ENCODE measurements around the gene NABP1.

DNA sequence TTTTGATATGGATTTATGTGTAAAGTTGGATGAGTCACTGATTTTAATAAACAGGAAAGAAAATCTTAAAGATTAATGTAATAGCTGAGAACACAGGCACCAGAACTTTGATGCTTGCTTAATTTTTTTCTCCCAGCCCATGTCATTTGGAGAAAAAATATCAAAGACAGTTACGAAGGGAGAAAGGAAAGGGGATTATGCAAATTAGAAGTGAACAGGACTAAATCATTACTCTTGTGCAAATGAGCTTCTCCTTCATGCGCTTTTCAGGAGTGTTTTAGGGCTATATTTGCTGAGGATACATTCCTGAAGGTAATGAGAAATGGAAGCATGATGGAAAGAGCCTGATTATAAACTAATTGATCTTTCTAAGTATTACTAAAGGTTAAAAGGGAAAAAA is 28.9 kb downstream of the NABP1 start:
- no peak for TF ChIP-seq EP300 (IDR thresholded peaks at IDR 0.05; ENCODE audit: borderline replicate concordance in 1 of 2, control insufficient read depth in 1 of 2, low read depth in 2 of 2, low read length in 2 of 2)
- no peak for TF ChIP-seq MTA2 (IDR thresholded peaks at IDR 0.05; ENCODE audit: low read depth)
- TF ChIP-seq EZH2 (IDR thresholded peaks at IDR 0.05; ENCODE audit: borderline replicate concordance, control insufficient read depth, low read depth, low read length) = no peak
- no peak for TF ChIP-seq KDM1A (IDR thresholded peaks at IDR 0.05; ENCODE audit: borderline replicate concordance)
- no peak for TF ChIP-seq PAX5 (IDR thresholded peaks at IDR 0.05; ENCODE audit: borderline replicate concordance, low read depth, low read length)
- no peak for TF ChIP-seq ZNF274 (IDR thresholded peaks at IDR 0.05; ENCODE audit: insufficient read depth, insufficient read length)
- TF ChIP-seq, protein P1, sequence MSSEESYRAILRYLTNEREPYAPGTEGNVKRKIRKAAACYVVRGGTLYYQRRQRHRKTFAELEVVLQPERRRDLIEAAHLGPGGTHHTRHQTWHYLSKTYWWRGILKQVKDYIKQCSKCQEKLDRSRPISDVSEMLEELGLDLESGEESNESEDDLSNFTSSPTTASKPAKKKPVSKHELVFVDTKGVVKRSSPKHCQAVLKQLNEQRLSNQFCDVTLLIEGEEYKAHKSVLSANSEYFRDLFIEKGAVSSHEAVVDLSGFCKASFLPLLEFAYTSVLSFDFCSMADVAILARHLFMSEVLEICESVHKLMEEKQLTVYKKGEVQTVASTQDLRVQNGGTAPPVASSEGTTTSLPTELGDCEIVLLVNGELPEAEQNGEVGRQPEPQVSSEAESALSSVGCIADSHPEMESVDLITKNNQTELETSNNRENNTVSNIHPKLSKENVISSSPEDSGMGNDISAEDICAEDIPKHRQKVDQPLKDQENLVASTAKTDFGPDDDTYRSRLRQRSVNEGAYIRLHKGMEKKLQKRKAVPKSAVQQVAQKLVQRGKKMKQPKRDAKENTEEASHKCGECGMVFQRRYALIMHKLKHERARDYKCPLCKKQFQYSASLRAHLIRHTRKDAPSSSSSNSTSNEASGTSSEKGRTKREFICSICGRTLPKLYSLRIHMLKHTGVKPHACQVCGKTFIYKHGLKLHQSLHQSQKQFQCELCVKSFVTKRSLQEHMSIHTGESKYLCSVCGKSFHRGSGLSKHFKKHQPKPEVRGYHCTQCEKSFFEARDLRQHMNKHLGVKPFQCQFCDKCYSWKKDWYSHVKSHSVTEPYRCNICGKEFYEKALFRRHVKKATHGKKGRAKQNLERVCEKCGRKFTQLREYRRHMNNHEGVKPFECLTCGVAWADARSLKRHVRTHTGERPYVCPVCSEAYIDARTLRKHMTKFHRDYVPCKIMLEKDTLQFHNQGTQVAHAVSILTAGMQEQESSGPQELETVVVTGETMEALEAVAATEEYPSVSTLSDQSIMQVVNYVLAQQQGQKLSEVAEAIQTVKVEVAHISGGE (CRISPR knock-in tag; IDR thresholded peaks at IDR 0.05) = no peak
